ENCODE results near the gene IRS1. TPM values are rescaled to one million over a fixed set of nuclear protein-coding genes. Genes with fewer than 3 reads are reported as not detected.

IRS1 gene
- total and polyA plus RNA-seq, 12 donors: 10.0 to 55.7 (median 25.0) TPM

DNA sequence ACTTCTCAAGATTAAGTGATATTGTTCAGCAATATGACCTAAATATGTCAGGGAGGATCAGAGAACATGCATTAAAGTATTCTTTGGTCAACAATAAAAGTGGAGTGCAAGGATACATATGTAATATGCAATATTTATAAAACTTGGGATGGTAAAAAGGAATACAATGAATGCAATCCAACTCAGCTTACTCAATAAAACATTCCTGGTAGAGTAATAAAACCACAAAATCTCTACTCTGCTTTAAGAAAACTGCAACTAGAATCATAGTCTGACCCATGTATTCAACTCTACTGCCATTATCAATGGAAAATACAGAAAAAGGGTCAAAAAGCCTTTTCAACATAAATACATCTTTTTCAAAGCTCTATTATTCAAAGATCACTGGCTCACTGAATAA, 11.6 kb downstream of the IRS1 start:
- H3K27ac ChIP-seq: peak overlapping the region in 1 of 5 donors; percentile 15
- no peaks in the 10 kb centered on the region for H3K9me3 ChIP-seq (replicated peaks in 1 of 3)
- TF ChIP-seq, protein P1, sequence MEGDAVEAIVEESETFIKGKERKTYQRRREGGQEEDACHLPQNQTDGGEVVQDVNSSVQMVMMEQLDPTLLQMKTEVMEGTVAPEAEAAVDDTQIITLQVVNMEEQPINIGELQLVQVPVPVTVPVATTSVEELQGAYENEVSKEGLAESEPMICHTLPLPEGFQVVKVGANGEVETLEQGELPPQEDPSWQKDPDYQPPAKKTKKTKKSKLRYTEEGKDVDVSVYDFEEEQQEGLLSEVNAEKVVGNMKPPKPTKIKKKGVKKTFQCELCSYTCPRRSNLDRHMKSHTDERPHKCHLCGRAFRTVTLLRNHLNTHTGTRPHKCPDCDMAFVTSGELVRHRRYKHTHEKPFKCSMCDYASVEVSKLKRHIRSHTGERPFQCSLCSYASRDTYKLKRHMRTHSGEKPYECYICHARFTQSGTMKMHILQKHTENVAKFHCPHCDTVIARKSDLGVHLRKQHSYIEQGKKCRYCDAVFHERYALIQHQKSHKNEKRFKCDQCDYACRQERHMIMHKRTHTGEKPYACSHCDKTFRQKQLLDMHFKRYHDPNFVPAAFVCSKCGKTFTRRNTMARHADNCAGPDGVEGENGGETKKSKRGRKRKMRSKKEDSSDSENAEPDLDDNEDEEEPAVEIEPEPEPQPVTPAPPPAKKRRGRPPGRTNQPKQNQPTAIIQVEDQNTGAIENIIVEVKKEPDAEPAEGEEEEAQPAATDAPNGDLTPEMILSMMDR (IDR thresholded peaks at IDR 0.05): no peak
- no peak for TF ChIP-seq POLR2A (IDR thresholded peaks at IDR 0.05)
- intact Hi-C loops (cut with DNase I): no loop called here
- H3K4me3 ChIP-seq: peak overlapping the region in 1 of 4 donors; percentile 20
- H3K36me3 ChIP-seq (replicated peaks in 1 of 2): no peaks in the 10 kb centered on the region
- no peaks in the 10 kb centered on the region for H3K27me3 ChIP-seq
- H3K4me1 ChIP-seq (replicated peaks in 1 of 2): peaks cover 31 to 56% of the 10 kb centered on the region in 2 donors
- DNase-seq: no peak

DNA sequence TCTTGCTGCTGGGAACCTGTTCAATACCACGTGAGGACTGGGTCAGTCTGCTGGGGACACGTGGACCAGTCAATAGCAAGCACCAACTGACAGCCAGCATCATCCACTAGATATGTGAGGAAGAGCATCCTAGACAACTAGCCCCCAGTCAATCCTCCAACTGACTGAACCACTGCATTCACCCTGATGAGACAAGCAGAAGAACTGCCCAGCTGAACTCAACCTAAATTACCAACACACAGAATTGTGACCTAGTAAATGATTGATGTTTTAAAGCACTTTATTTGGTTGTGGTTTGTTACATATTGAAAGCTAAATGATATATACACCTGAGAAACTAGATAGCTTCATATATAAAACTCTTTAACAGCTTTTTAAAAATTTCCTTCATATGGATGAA, 15.7 kb downstream of the IRS1 start:
- peaks cover 10 to 34% of the 10 kb centered on the region in 2 donors for H3K4me1 ChIP-seq (replicated peaks in 1 of 2)
- WGBS, 4 donors: 92 to 98% (median 94%) methylated on average over 2 of the region's 2 CpGs
- intact Hi-C loops (cut with DNase I): no loop called here

DNA sequence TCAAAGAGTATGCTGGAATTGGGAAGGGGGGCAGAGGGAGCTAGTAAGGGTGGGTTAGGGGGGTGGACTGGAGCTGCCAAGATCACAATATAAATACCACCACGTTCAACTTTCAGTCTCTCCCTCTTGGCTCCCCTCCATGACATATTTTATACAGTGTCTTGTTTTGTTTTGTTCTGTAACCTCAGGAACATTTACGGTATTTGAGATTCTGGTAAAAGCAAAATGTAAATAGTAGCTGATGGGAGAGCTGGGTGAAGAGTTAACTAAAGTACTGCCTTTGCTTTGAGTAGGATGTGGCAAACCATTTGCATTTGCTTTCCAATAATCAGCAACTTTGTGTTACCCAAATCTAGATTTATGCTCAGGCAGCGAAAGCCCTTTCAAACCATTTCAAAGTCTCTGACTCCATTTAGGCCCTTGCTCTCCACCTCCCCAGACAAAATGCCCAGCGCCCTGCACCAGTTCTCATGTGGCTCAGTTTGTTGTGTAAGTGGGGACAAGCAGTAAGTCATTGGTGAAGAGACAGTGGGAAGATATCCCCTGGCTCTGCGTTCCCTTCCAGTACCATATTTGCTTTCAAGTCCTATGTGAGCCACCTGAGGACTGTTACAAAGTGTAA, 17.4 kb downstream of the IRS1 start:
- Histone ChIP-seq H3K36me3 (replicated peaks in 1 of 2) (no peaks in the 10 kb centered on the region), H3K27ac (peak overlapping the region in 1 of 5 donors; percentile 40), H3K4me3 (no peak overlapping the region), H3K4me1 (replicated peaks in 1 of 2) (peaks cover 0 to 17% of the 10 kb centered on the region in 2 donors), H3K9me3 (replicated peaks in 1 of 3) (no peaks in the 10 kb centered on the region), H3K27me3 (no peaks in the 10 kb centered on the region)
- no peak for DNase-seq
- WGBS, 4 donors: 53 to 73% (median 70%) methylated on average over 4 to 5 of the region's 5 CpGs
- intact Hi-C loops (cut with DNase I): no loop called here
- no peak for TF ChIP-seq POLR2A (IDR thresholded peaks at IDR 0.05)

More for the DNA sequence above, 15.7 kb downstream of the IRS1 start:
- no peak for DNase-seq
- H3K36me3 ChIP-seq (replicated peaks in 1 of 2): no peaks in the 10 kb centered on the region
- H3K9me3 ChIP-seq (replicated peaks in 1 of 3): no peaks in the 10 kb centered on the region
- TF ChIP-seq, protein P1 (IDR thresholded peaks at IDR 0.05): no peak
- no peak for TF ChIP-seq POLR2A (IDR thresholded peaks at IDR 0.05)
- no peak overlapping the region for H3K27ac ChIP-seq
- no peak overlapping the region for H3K4me3 ChIP-seq
- H3K27me3 ChIP-seq: no peaks in the 10 kb centered on the region

DNA sequence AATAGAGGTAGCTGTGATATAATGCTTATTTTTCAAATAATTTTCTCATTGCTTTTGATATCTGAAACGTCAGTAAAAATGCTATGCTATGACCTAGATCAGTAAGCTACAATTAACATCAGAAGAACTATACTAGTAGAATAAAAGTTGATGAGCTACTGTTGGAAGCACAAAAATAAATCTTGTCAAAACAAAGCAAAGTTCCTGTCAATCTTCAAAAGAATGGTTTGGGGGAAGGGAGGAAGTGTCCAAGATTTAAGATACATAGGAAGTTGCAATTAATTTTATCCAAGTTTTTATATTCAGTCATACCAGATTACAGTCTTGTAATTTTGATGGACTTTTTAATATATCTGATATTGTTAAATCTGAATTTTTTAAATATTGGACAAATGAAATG, 19.2 kb downstream of the IRS1 start:
- Histone ChIP-seq H3K4me1 (replicated peaks in 1 of 2) (peaks cover 0 to 12% of the 10 kb centered on the region in 2 donors), H3K36me3 (replicated peaks in 1 of 2) (no peaks in the 10 kb centered on the region), H3K9me3 (replicated peaks in 1 of 3) (peaks cover 0 to 1% (median 0%) of the 10 kb centered on the region in 3 donors), H3K27me3 (no peaks in the 10 kb centered on the region), H3K4me3 (no peak overlapping the region), H3K27ac (no peak overlapping the region)
- TF ChIP-seq, protein P1 (IDR thresholded peaks at IDR 0.05): no peak
- TF ChIP-seq POLR2A (IDR thresholded peaks at IDR 0.05): no peak
- 53 to 74% (median 64%) methylated on average over 1 of the region's 1 CpG for WGBS, 4 donors
- intact Hi-C loops (cut with DNase I): no loop called here
- no peak for DNase-seq

DNA sequence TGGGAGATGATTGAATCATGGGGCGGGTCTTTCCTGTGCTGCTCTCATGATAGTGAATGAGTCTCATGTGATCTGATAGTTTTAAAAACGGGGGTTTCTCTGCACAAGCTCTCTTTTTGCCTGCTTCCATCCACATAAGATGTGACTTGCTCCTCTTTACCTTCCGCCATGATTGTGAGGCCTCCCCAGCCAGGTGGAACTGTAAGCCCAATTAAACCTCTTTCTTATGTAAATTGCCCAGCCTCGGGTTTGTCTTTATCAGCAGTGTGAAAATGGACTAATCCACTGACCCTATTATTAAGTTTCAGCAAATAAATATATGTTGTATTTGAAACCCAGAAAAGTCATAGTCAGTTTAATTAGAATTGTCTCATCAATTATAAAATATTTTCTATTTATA, 22.0 kb downstream of the IRS1 start:
- intact Hi-C loops (cut with DNase I): no loop called here
- 85 to 89% (median 88%) methylated on average over 4 of the region's 4 CpGs for WGBS, 4 donors

More for the DNA sequence above, 22.0 kb downstream of the IRS1 start:
- TF ChIP-seq, protein P1 (IDR thresholded peaks at IDR 0.05): no peak
- TF ChIP-seq POLR2A (IDR thresholded peaks at IDR 0.05): no peak
- no peaks in the 10 kb centered on the region for H3K27me3 ChIP-seq
- peaks cover 6 to 21% of the 10 kb centered on the region in 2 donors for H3K4me1 ChIP-seq (replicated peaks in 1 of 2)
- H3K36me3 ChIP-seq (replicated peaks in 1 of 2): no peaks in the 10 kb centered on the region
- H3K4me3 ChIP-seq: no peak overlapping the region
- peaks cover 0 to 8% (median 0%) of the 10 kb centered on the region in 3 donors for H3K9me3 ChIP-seq (replicated peaks in 1 of 3)
- no peak for DNase-seq
- H3K27ac ChIP-seq: no peak overlapping the region
